Stromal cell of bone marrow (primary cell): ENCODE results near the gene FAHD1.
"Not testable (repeated sequence)": the region's sequence is repeated elsewhere in the genome, so short reads cannot be mapped to it uniquely, and the experiment has no call there.

ENCODE experiments used
- DNase-seq: peaks from one replicate; pipeline ENCODE4 v3.0.0-alpha.2; 2012; ENCODE audit warnings: low read depth

The FAHD1 gene

GRCh38 chr16:1850981-1851380 lies 24.0 kb downstream of the FAHD1 start:
- no peak for DNase-seq

- no peak for DNase-seq
Observed at GRCh38 chr16:1851793-1852192, 24.8 kb downstream of the FAHD1 start.

GRCh38 chr16:1857433-1858097 lies 30.6 kb downstream of the FAHD1 start:
- DNase-seq = no peak

DNA sequence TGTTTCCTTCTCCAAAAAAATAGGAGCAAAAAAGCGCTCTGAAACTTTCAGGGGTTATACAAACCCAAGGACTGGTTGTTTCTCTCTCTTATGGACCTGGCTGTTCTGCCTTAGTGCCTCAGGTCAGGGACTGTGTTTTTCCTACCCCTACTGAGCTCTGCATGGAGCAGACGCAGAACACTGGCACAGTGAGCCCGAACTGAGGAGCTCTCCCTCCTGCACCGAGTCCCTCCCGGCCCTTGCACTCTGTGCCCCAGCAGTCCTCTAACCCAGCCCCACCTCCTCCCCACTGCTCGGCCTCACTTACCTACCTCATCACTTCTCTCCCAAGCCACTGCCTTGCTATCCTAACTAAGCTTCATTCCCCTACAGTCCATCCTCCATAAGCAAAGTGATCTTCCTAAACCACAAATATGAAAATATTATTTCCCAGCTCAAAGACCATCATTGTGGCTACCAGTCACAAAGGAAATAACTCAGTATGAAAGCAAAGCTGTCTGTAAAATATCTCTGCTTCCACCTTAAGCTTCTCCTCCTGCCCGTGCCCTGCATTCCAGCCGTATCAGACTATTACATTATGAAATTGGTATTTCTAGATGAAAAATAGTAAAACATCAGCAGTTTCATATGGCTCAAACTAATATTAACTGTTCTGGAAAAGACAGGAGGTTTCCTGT lies 31.3 kb downstream of the FAHD1 start:
- DNase-seq = no peak

GRCh38 chr16:1859650-1860049 lies 32.6 kb downstream of the FAHD1 start:
- DNase-seq = no peak

- DNase-seq = no peak
Observed at GRCh38 chr16:1861730-1862129, 34.7 kb downstream of the FAHD1 start.

DNA sequence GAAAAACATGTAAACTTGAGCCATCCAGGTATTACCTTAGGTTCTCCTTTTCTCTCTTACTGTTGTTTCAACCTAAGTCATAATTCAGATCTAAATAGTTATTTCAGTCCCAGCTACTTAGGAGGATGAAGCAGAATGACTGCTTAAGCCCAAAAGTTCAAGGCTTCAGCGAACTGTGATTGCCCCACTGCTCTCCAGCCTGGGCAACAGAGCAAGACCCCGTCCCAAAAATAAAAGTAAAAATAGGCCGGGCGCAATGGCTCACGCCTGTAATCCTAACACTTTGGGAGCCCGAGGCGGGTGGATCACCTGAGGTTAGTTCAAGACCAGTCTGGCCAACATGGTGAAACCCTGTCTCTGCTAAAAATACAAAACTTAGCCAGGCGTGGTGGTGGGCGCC lies 35.4 kb downstream of the FAHD1 start:
- DNase-seq = no peak

DNA sequence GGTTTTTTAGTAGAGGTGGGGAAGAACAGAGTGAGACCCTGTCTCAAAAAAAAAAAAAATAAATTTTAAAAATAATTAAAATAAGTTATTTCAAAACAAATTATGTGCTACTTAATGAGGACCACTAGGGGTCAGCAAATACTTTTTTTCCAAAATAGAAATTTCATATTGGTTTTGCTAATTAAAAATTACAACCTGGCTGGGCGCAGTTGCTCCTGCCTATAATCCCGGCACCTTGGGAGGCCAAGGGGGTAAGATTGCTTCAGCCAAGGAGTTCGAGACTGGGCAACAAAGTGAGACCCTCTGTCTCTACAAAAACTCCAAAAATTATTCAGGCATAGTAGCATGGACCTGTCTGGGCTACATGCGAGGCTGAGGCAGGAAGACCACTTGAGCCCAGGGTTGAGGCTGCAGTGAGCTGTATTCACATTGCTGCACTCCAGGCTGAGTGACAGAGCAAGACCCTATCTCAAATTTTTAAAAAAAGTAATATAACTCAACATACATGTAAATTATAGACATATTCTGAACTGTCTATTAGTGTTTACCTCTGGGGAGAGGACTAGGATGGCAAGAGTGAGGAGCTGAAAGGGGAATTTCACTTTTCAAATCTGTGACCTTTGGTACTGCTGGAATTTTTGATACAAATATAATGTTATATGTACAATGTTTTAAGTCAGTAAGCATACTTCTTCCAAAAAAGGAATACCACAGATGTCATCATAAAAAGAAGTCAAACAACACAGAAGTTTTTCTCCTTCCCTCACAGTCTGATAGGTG lies 36.9 kb downstream of the FAHD1 start:
- DNase-seq = peak; percentile 17

- DNase-seq = no peak
Observed at GRCh38 chr16:1865902-1866690, 39.1 kb downstream of the FAHD1 start.

- DNase-seq = peak; percentile 26
Observed at GRCh38 chr16:1870365-1871082, 43.5 kb downstream of the FAHD1 start.

GRCh38 chr16:1871974-1872635 lies 45.1 kb downstream of the FAHD1 start, which contains the start of gene MEIOB:
TSS of gene MEIOB (minus strand) at chr16:1872164. CDS start at chr16:1868175, 3,989 bp downstream.
- DNase-seq = no peak

GRCh38 chr16:1874854-1875253 lies 47.8 kb downstream of the FAHD1 start:
- DNase-seq = no peak

- not testable (repeated sequence) for DNase-seq
Observed at GRCh38 chr16:1876066-1876465, 49.1 kb downstream of the FAHD1 start.

DNA sequence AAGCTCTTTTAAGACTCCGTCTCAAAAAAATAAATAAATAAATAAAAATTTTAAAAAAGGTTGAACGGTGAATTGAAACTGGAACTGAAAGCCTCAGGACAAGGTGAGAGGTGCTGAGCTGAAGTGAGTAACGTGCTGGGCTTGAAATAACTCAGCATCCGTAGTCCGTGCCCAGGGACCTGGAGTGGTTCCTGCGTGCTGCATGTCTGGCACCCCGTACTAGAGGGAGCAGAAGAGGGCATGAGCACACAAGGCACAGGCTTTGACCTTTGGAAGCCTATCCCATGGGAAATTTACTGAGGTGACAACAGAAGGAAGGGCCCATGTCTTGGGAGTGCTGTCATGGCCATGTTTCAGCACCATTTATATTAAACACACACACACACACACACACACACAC lies 49.5 kb downstream of the FAHD1 start:
- DNase-seq = no peak

GRCh38 chr16:1877089-1877488 lies 50.1 kb downstream of the FAHD1 start:
- DNase-seq = no peak

GRCh38 chr16:1877804-1878203 lies 50.8 kb downstream of the FAHD1 start:
- no peak for DNase-seq

- no peak for DNase-seq
Observed at GRCh38 chr16:1878256-1878655, 51.2 kb downstream of the FAHD1 start.
